Measurements from ENCODE around the gene SOAT2. TPM values are rescaled to one million over a fixed set of nuclear protein-coding genes. Genes with fewer than 3 reads are reported as not detected.

Gene SOAT2
- total RNA-seq, 6 experiments from 2014 or later: 0.62 to 3.4 (median 0.99) TPM

GRCh38 chr12:53101931-53102781, 1.1 kb upstream of the SOAT2 start:
- peak overlapping the region; percentile 47 to 77 (median 67) for H3K27ac ChIP-seq
- ATAC-seq: peak; percentile 45 to 64 (median 60)
- peaks cover 0 to 49% (median 23%) of the 10 kb centered on the region in 4 donors for H3K4me1 ChIP-seq

DNA sequence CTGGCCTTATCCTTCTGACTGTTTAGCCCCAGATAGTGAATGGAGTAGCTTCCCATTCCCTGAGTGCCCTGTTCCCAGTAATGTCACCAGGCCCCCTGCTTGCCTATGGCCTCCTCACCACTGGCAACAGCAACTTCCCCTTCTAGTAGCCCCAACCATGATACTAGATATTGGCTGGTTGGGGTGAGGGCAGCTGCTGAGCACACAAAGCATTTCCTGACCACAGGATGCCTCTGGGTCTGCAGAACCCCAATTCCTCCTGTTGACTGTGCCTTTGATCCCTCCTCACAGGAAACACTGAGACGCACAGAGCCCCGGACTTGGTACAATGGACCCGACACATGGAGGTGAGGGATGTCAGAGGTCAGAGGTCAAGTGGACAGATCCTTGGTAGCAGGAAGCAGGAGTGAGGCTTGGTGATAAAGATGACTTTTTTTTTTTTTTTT, 597 bp downstream of the SOAT2 start:
- peaks cover 0 to 49% (median 19%) of the 10 kb centered on the region in 4 donors for H3K4me1 ChIP-seq
- H3K27ac ChIP-seq: peak overlapping the region in 2 of 3 donors; percentile 67 to 77
- DNase-seq (no peak), ATAC-seq (peak in 3 of 4 donors; percentile 2 to 36 (median 10))
- WGBS (ENCODE audit: insufficient coverage, low coverage, low lambda C conversion rate, missing lambda C conversion rate): 27% methylated on average over 3 of the region's 3 CpGs
- intact Hi-C loops (cut with DNase I): loop anchor here in 1 of 2 donors (5.0 kb wide), 1 partner anchor 37 kb away; no protein-coding TSS in a partner anchor
- no peaks in the 10 kb centered on the region for H3K36me3 ChIP-seq
- no peaks in the 10 kb centered on the region for H3K27me3 ChIP-seq
- TF ChIP-seq CTCF (IDR thresholded peaks at IDR 0.05) (no peak), POLR2A (IDR thresholded peaks at IDR 0.05) (no peak)
- no peaks in the 10 kb centered on the region for H3K9me3 ChIP-seq
- no peak overlapping the region for H3K4me3 ChIP-seq

More at GRCh38 chr12:53101931-53102781, 1.1 kb upstream of the SOAT2 start:
- intact Hi-C loops (cut with DNase I): loop anchor here in 1 of 2 donors (5.0 kb wide), 1 partner anchor 35 kb away; no protein-coding TSS in a partner anchor
- H3K9me3 ChIP-seq: no peaks in the 10 kb centered on the region
- WGBS (ENCODE audit: insufficient coverage, low coverage, low lambda C conversion rate, missing lambda C conversion rate): 45% methylated on average over 4 of the region's 12 CpGs
- no peaks in the 10 kb centered on the region for H3K36me3 ChIP-seq
- no peak overlapping the region for H3K4me3 ChIP-seq
- no peak for DNase-seq
- TF ChIP-seq CTCF (IDR thresholded peaks at IDR 0.05) (no peak), POLR2A (IDR thresholded peaks at IDR 0.05) (no peak)
- no peaks in the 10 kb centered on the region for H3K27me3 ChIP-seq

- no peak for TF ChIP-seq POLR2A (IDR thresholded peaks at IDR 0.05)
- no peak for TF ChIP-seq CTCF (IDR thresholded peaks at IDR 0.05)
- ATAC-seq (peak; percentile 20 to 67 (median 42)), DNase-seq (no peak)
- no peaks in the 10 kb centered on the region for H3K9me3 ChIP-seq
- H3K27me3 ChIP-seq: no peaks in the 10 kb centered on the region
- H3K36me3 ChIP-seq: no peaks in the 10 kb centered on the region
- H3K4me3 ChIP-seq: no peak overlapping the region
- no peak overlapping the region for H3K27ac ChIP-seq
- intact Hi-C loops (cut with DNase I): no loop called here
- 64% methylated on average over 4 of the region's 8 CpGs for WGBS (ENCODE audit: insufficient coverage, low coverage, low lambda C conversion rate, missing lambda C conversion rate)
- peaks cover 0 to 45% (median 16%) of the 10 kb centered on the region in 4 donors for H3K4me1 ChIP-seq
Observed at GRCh38 chr12:53105256-53105655, 2.0 kb downstream of the SOAT2 start.

DNA sequence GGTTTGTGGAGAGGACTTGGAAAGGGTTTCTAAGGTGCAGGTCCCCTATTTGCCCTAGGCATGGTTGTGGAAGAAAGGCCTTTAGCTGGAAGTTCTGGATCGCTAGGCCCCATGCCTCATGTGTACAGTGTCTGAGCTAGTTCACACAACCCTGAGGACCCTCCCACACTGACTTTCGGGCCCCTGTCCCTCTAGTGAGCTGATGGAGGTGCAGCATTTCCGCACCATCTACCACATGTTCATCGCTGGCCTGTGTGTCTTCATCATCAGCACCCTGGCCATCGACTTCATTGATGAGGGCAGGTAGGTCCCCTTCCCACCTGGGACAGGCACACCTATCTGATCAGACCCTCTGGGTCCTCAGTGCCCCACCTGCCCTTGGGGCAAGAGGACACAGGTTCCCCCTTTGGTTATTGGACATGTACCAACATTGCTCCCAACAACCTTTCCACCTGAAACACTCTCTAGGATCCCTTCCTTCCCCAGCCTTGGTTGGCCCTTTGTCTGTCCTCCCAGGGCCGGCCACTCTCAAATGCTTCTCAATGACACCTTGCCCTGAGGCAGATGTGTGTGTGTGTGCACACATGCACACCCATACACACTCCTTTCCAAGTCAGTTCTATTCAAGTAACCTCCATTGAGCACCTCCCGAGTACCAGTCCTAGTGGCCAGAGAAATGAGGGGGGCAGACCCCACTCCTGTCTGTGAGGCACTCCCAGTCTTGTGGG, 2.6 kb downstream of the SOAT2 start:
- no peak overlapping the region for H3K4me3 ChIP-seq
- peaks cover 0 to 45% (median 16%) of the 10 kb centered on the region in 4 donors for H3K4me1 ChIP-seq
- intact Hi-C loops (cut with DNase I): no loop called here
- DNase-seq (no peak), ATAC-seq (no peak)
- H3K36me3 ChIP-seq: no peaks in the 10 kb centered on the region
- no peaks in the 10 kb centered on the region for H3K9me3 ChIP-seq
- TF ChIP-seq CTCF (IDR thresholded peaks at IDR 0.05) (no peak), POLR2A (IDR thresholded peaks at IDR 0.05) (no peak)
- 100% methylated on average over 3 of the region's 7 CpGs for WGBS (ENCODE audit: insufficient coverage, low coverage, low lambda C conversion rate, missing lambda C conversion rate)
- H3K27me3 ChIP-seq: no peaks in the 10 kb centered on the region
- H3K27ac ChIP-seq: no peak overlapping the region
